Esophagus muscularis mucosa (tissue), 4 donors: Measurements from ENCODE around the gene PSKH1. TPM values are rescaled to one million over a fixed set of nuclear protein-coding genes. Genes with fewer than 3 reads are reported as not detected.

ENCODE experiments used
- DNase-seq: peaks from one replicate; pipeline ENCODE4 v3.0.0-alpha.2; 2017; ENCODE audit errors: extremely low spot score
- H3K27ac ChIP-seq, 4 donors: fragments of 200-600 bp; sonication (generic); replicated peaks in 1 of 4; 1 replicate in 3 of 4; 2 replicates in 1 of 4; pipeline ENCODE4 v1.5.1; 2016 to 2019; ENCODE audit warnings: mild to moderate bottlenecking in 1 of 4
- H3K27me3 ChIP-seq, 4 donors: fragments of 200-600 bp; sonication (generic); one replicate each; pipeline versions ENCODE4 v1.5.1 to v1.6.0; 2016 to 2019
- H3K36me3 ChIP-seq, 4 donors: fragments of 200-600 bp; sonication (generic); one replicate each; pipeline ENCODE4 v1.5.1; 2016 to 2019
- H3K4me1 ChIP-seq, 4 donors: fragments of 200-600 bp; sonication (generic); one replicate each; pipeline ENCODE4 v1.5.1; 2016 to 2019
- H3K4me3 ChIP-seq, 4 donors: fragments of 200-600 bp; sonication (generic); 1 replicate in 2 of 4; 2 replicates in 2 of 4; pipeline ENCODE4 v1.5.1; 2016 to 2019; ENCODE audit warnings: mild to moderate bottlenecking in 4 of 4, moderate library complexity in 1 of 4
- H3K9me3 ChIP-seq, 4 donors: fragments of 200-600 bp; sonication (generic); 1 replicate in 3 of 4; 2 replicates in 1 of 4; pipeline ENCODE4 v1.5.1; 2016 to 2019
- EP300 ChIP-seq: sonication (generic); formaldehyde crosslinking; IDR thresholded peaks from one replicate; pipeline ENCODE4 v1.6.1; 2017; ENCODE audit warnings: antibody characterized with exemption
- POLR2A ChIP-seq: fragments of 450-650 bp; IDR thresholded peaks from one replicate; pipeline ENCODE4 v1.6.1; 2017; ENCODE audit warnings: antibody characterized with exemption, moderate library complexity, mild to moderate bottlenecking, low read depth
- POLR2AphosphoS5 ChIP-seq, 2 donors: sonication (generic); formaldehyde crosslinking; IDR thresholded peaks; one replicate each; pipeline ENCODE4 v1.6.1; 2017; ENCODE audit warnings: antibody characterized with exemption in 2 of 2
- WGBS: methylation state at CpG from one replicate; pipeline ENCODE4 v1.1.5; 2018; 5-methylcytosine and 5-hydroxymethylcytosine counted together
- intact Hi-C: fragments of 100-400 bp; cut with DNase I; formaldehyde crosslinking; loops from one replicate; pipeline ENCODE4 v1.15.1; 2023
- total RNA-seq, 4 donors: library from RNA; depleted of rRNA; stranded (reverse); fragments of >200 nt; gene quantifications; one replicate each; pipeline versions ENCODE4 v1.1.0 to v1.2.1, GENCODE V29; 2016
- TF ChIP-seq, protein P1 (sequence below), 3 experiments: fragments of 200-600 bp in 2 of 3; fragments of 450-650 bp in 1 of 3; sonication (generic) in 2 of 3; IDR thresholded peaks; one replicate each; pipeline ENCODE4 v1.5.1; 2017 to 2019; ENCODE audit warnings: antibody characterized with exemption in 3 of 3, mild to moderate bottlenecking in 2 of 3, moderate library complexity in 1 of 3

The PSKH1 gene
- total RNA-seq, 4 donors from 2014 or later: 16.1 to 35.4 (median 26.4) TPM

DNA sequence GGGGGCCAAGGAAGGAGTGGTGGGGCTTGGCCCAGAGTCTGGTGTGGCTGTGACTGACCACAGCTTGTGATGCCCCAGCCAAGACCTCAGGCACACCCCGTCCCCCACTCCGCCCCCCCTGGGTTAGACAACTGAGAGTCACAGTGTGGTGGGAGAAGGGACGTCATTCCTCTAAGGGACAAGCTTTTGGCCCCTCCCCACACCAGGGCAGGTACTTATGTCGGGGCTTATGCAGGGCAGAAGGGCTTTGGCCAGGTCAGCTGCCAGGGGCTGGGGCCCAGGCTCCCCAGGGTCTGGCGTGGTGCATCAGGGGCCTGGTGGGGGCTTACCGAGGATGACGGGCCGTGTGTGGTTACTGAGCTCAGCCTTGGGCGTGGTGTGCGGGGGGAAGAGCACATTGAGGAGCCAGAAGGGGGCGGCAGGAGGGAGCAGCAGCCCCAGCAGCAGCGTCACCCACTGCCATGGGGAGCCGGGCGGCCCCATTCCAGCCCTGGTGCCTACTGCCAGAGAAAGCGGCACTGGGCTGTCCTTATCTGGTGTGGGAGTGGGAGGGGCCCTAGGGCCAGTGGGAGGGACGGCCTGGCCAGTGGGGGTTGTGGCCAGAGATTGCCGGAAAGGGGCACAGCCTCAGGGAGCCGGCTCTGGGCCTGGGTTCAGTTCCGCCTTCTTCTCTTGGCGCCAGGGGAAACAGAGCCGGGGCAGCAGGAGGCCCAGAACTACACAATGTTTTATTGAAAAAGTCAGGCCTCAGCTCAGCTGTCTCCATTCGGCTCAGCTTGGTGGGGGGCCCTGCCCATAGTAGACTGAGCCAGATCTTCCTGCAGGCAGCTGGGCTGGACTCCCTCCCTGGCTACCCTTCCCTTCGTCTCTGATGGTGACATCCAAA, 50.8 kb downstream of the PSKH1 start, which contains the start of gene LCAT:
TSS of gene LCAT (minus strand) at position 502 of the 886 bp plus-strand sequence. CDS start at position 483, 19 bp downstream.
- TF ChIP-seq, protein P1, sequence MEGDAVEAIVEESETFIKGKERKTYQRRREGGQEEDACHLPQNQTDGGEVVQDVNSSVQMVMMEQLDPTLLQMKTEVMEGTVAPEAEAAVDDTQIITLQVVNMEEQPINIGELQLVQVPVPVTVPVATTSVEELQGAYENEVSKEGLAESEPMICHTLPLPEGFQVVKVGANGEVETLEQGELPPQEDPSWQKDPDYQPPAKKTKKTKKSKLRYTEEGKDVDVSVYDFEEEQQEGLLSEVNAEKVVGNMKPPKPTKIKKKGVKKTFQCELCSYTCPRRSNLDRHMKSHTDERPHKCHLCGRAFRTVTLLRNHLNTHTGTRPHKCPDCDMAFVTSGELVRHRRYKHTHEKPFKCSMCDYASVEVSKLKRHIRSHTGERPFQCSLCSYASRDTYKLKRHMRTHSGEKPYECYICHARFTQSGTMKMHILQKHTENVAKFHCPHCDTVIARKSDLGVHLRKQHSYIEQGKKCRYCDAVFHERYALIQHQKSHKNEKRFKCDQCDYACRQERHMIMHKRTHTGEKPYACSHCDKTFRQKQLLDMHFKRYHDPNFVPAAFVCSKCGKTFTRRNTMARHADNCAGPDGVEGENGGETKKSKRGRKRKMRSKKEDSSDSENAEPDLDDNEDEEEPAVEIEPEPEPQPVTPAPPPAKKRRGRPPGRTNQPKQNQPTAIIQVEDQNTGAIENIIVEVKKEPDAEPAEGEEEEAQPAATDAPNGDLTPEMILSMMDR (IDR thresholded peaks at IDR 0.05): no peak
- TF ChIP-seq POLR2AphosphoS5 (IDR thresholded peaks at IDR 0.05): peak; percentile 46 to 65
- no peak for TF ChIP-seq POLR2A
- no peak for TF ChIP-seq EP300
- Histone ChIP-seq H3K4me3 (peak within 1 kb of the TSS in 1 of 4 donors; percentile 27), H3K4me1 (peaks cover 29 to 70% (median 58%) of the 10 kb centered on the region in 4 donors), H3K9me3 (no peaks in the 10 kb centered on the region), H3K27me3 (no peaks in the 10 kb centered on the region), H3K36me3 (peaks cover 59 to 100% (median 88%) of the 10 kb centered on the region in 4 donors), H3K27ac (peak within 1 kb of the TSS; percentile 74 to 85 (median 82))
- intact Hi-C loops: no loop called here
- 47% methylated on average over 17 of the region's 23 CpGs for WGBS
- no peak for DNase-seq

DNA sequence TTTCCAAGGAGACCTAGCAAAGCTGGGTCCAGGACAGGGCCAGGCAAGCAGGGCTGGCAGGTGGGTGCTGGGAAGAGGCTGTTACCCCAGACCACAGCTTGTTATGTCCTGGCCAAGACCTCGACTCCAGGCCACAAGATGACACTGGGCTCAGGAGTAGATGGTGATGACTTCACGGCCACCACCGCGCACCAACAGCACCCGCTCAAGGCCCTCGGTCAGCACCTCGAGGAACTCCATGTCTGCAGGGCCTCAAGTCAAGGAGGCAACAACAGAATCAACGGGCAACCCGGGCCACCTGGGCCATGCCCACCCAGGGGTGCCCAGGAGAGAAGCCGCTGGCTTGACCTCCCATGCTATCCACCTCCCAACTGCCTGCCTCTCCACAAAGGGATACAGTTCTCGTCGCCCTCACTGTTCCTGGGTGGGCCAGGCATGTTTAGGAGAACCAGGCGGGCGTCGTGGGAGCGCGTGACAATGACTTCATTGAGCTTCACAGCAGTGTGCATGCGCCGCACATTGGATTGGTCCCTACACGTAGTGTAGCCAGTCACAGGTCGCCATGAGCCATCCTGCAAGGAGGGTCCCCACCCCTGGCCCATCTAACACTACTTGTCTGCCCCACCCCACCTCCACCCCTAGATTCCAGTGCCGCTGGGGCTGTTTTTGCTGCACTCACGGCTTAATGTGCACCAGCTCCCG, 51.8 kb downstream of the PSKH1 start:
- Histone ChIP-seq H3K9me3 (no peaks in the 10 kb centered on the region), H3K4me3 (no peak overlapping the region), H3K27ac (peak overlapping the region; percentile 74 to 85 (median 82)), H3K4me1 (peaks cover 29 to 66% (median 53%) of the 10 kb centered on the region in 4 donors), H3K36me3 (peaks cover 66 to 100% (median 91%) of the 10 kb centered on the region in 4 donors), H3K27me3 (no peaks in the 10 kb centered on the region)
- no peak for DNase-seq
- 93% methylated on average over 8 of the region's 24 CpGs for WGBS
- TF ChIP-seq, protein P1 (IDR thresholded peaks at IDR 0.05): no peak
- no peak for TF ChIP-seq EP300
- no peak for TF ChIP-seq POLR2A
- no peak for TF ChIP-seq POLR2AphosphoS5 (IDR thresholded peaks at IDR 0.05)
- intact Hi-C loops: no loop called here

DNA sequence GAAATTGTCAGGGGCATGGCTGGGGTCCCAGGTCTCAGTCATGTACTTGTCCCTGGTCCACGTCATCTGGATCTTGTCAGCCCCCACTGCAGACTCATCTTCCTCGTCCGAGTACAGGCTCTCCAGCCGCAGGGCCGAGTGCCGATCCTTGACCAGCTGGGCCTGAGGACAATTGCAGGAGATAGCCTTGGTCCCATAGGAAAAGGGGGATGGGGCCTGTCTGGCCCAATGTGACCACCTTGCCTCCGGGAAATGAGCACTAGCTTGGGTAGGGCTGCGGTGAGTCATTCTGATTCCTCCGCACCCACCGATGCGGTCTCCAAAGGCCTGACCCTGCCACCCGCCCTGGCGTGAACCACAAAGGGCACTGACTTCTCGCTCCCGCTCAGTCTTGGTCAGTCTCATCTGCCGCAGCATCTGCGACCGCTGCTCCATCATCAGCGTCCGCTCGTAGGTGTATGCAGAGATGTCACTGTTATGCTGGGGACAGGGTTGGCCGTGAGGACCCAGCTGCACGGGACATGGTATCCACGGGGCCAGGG, 52.4 kb downstream of the PSKH1 start:
- H3K27ac ChIP-seq: peak overlapping the region; percentile 74 to 85 (median 82)
- H3K36me3 ChIP-seq: peaks cover 71 to 100% (median 91%) of the 10 kb centered on the region in 4 donors
- H3K4me1 ChIP-seq: peaks cover 29 to 65% (median 50%) of the 10 kb centered on the region in 4 donors
- no peaks in the 10 kb centered on the region for H3K27me3 ChIP-seq
- intact Hi-C loops: no loop called here
- WGBS: 91% methylated on average over 19 of the region's 24 CpGs
- no peaks in the 10 kb centered on the region for H3K9me3 ChIP-seq
- DNase-seq: no peak
- no peak overlapping the region for H3K4me3 ChIP-seq
- TF ChIP-seq POLR2A (no peak), POLR2AphosphoS5 (IDR thresholded peaks at IDR 0.05) (peak in 1 of 2 donors; percentile 5)

DNA sequence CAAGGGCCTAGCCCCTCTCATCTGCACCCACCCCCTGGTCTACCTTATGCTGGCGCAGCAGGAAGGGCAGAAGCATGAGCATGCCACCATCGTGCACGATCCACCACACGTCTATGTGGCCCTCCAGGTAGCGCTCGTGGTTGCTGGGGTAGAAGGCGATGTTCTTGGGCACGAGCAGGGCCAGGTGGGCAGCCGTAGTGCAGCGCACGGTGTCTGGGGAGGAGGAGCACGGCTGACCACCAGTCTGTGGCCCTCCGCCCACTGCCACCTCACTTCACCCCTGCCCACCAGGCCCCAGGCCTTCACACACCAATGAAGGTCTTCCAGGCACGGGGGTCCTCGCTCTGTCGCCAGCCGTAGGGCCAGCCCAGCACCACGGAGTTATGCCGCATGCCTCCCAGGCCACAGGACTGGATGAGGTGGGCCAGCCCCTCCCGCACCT, 53.1 kb downstream of the PSKH1 start:
- peaks cover 30 to 72% (median 55%) of the 10 kb centered on the region in 4 donors for H3K4me1 ChIP-seq
- TF ChIP-seq POLR2A: no peak
- no peak for TF ChIP-seq POLR2AphosphoS5 (IDR thresholded peaks at IDR 0.05)
- TF ChIP-seq, protein P1 (IDR thresholded peaks at IDR 0.05): no peak
- no peak for TF ChIP-seq EP300
- no peak for DNase-seq
- H3K4me3 ChIP-seq: no peak overlapping the region
- H3K36me3 ChIP-seq: peaks cover 78 to 100% (median 95%) of the 10 kb centered on the region in 4 donors
- no peaks in the 10 kb centered on the region for H3K9me3 ChIP-seq
- H3K27ac ChIP-seq: peak overlapping the region in 3 of 4 donors; percentile 13 to 84 (median 81)
- H3K27me3 ChIP-seq: no peaks in the 10 kb centered on the region
- intact Hi-C loops: no loop called here
- 94% methylated on average over 18 of the region's 20 CpGs for WGBS
